Tongue (tissue), 2 donors: Measurements from ENCODE around the gene BCAS3. TPM values are rescaled to one million over a fixed set of nuclear protein-coding genes. Genes with fewer than 3 reads are reported as not detected.
A peak's percentile ranks its signal among the peaks of the same experiment; 100 is the strongest.
"Not testable (repeated sequence)": the region's sequence is repeated elsewhere in the genome, so short reads cannot be mapped to it uniquely, and the experiment has no call there.

Source experiments
- DNase-seq: peaks from one replicate; pipeline ENCODE4 v3.0.0-alpha.2; 2015
- total RNA-seq: library from RNA; depleted of rRNA; stranded (reverse); fragments of >200 nt; gene quantifications from one replicate; pipeline ENCODE4 v1.2.3, GENCODE V29; 2014

The BCAS3 gene
- total RNA-seq, 1 donor from 2014 or later: 40.2 TPM

GRCh38 chr17:61233991-61234750, 556.5 kb downstream of the BCAS3 start:
- no peak for DNase-seq

DNA sequence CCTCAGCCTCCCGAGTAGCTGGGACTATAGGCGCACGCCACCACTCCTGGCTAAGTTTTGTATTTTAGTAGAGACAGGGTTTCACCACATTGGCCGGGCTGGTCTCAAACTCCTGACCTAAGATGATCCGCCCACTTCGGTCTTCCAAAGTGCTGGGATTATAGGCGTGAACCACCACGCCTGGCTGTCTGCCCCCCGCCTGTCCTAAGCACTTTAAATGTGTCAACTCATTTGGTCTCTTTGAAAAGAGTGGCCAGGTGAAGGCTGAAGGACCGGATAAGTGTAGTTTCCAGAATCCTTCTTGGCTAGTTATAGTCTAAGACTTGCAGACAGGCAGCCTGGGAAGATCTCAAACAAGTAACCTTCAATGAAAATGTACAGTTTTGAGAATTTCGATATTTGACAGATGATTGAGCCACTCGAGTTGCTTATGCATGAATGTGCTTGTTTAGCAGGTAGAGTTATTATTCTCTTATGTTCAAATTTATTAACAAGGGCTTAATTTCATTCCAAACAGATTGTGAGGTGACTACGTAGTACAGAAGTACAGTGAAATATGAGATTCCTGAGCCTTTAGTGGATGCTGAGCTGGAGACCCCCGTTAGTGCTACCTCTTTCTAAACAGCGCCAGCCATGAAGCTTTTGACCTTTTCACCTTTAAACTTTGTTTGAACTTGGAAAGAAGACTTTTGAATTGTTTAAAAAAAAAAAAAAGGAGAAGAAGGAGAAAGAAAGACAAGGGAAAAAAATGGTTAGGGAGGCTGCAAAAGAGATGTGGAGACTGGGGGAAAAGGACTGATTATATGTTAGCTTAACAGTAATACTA, 557.6 kb downstream of the BCAS3 start:
- peak; percentile 44 for DNase-seq

- DNase-seq: peak; percentile 43
Observed at GRCh38 chr17:61235827-61236197, 558.2 kb downstream of the BCAS3 start.

- DNase-seq: no peak
Observed at GRCh38 chr17:61237275-61237674, 559.6 kb downstream of the BCAS3 start.

GRCh38 chr17:61238455-61238933, 560.8 kb downstream of the BCAS3 start:
- DNase-seq: no peak

- DNase-seq: no peak
Observed at GRCh38 chr17:61239327-61239726, 561.7 kb downstream of the BCAS3 start.

DNA sequence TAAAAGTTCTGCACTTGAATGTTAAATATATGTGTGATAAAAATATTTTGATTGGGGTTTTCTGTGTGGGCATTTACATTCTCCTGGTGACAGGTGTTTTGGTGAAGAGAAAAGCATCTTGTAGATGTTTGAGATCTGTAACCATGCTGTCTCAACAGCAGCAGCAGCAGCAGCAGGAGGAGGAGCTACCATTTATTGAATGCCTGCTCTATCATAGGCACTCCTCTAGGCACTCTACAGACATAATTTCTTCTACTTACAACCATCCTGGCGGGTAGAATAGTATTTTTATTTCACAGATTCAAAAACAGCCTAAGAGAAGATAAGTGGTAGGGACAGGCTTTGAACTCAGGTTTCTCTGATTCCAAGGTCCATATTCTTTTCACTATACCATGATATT, 562.3 kb downstream of the BCAS3 start:
- DNase-seq: no peak

GRCh38 chr17:61240851-61241468, 563.3 kb downstream of the BCAS3 start:
- no peak for DNase-seq

GRCh38 chr17:61244988-61245387, 567.3 kb downstream of the BCAS3 start:
- DNase-seq: not testable (repeated sequence)

DNA sequence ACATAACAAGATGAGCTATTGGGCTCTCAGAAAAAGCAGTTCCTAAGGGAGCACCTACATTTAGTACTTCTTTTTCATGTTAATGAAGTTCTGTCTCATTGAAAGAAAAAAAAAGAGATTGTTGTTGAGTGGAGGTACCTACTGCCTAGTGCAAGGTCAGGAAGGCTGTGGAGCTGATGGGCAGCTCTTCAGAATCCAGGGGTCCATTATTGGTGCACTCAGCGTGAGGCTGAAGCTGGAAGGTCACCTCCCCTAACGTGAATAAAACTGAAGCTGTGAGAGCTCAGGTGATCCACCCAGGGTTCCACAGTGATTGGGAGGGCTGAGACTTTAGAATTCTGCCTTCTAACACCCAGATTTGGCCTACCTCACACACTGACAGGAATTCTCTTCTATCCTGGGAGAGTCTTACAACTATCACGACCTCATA, 568.1 kb downstream of the BCAS3 start:
- DNase-seq: no peak

DNA sequence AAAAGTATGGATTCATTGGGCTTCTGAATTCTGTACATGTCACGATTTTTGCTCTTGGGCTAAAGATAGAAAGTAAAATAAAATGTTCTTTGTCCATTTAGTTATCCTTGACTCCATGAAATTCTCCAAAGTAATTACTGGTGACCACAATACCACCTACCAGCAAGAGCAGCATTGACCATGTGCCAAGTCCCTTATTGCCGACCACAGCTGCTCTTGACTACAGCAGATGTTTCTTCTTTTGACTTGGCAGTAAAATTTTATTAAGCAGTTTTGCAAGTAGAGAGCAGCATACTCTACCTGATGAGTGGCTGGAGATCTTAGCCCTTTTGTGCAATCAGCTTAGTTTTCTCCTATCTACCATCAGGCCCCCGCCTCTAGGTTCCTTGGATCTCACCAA, 569.8 kb downstream of the BCAS3 start:
- DNase-seq: peak; percentile 78

DNA sequence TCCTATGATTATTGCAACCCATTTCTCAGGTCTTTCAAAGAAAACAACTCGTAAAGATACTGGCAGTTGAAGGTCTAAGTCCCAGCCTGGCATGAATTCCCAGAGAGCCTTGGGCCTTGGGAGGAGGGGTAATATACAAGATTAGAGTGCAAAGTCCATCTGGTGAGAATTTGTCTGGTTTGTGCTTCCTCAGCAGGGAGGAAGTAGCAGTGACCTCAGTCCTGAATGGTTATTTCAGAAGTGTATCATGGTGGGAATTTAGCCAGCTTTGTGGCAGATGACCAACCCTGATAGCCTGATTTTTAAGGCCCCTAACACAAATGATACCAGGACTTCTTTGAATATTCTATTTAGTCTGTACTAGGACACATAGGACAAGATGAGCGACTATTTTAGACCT, 570.7 kb downstream of the BCAS3 start:
- no peak for DNase-seq

GRCh38 chr17:61249649-61250299, 572.1 kb downstream of the BCAS3 start:
- DNase-seq: no peak

- DNase-seq: no peak
Observed at GRCh38 chr17:61250335-61250890, 572.8 kb downstream of the BCAS3 start.

GRCh38 chr17:61251939-61252865, 574.6 kb downstream of the BCAS3 start:
- DNase-seq: peak; percentile 84

GRCh38 chr17:61253362-61253761, 575.7 kb downstream of the BCAS3 start:
- DNase-seq: no peak

GRCh38 chr17:61253937-61254574, 576.4 kb downstream of the BCAS3 start:
- no peak for DNase-seq

GRCh38 chr17:61254904-61255303, 577.3 kb downstream of the BCAS3 start:
- no peak for DNase-seq

- DNase-seq: no peak
Observed at GRCh38 chr17:61255647-61256046, 578.0 kb downstream of the BCAS3 start.

- DNase-seq: no peak
Observed at GRCh38 chr17:61259360-61259759, 581.7 kb downstream of the BCAS3 start.
